GM13976 (cell line): ENCODE measurements around the gene CRNKL1.
A peak's percentile ranks its signal among the peaks of the same experiment; 100 is the strongest.

Experiments
- DNase-seq: peaks from one replicate; pipeline ENCODE4 v3.0.0; 2012; ENCODE audit warnings: low spot score
- in situ Hi-C: fragments of 300-500 bp; cut with MboI; formaldehyde crosslinking; loops from one replicate; pipeline ENCODE4 v1.12.0; 2022; ENCODE audit warnings: low sequenced_read_pairs, mixed read lengths, inconsistent platforms; ENCODE audit not compliant: unreplicated experiment
- TF ChIP-seq, protein P1 (sequence below): IDR thresholded peaks from 2 replicates; pipeline ENCODE4 v1.5.1; 2012; ENCODE audit warnings: borderline replicate concordance, mild to moderate bottlenecking; ENCODE audit not compliant: insufficient read depth; ENCODE audit errors: extremely low read depth, missing control alignments, control extremely low read depth

The CRNKL1 gene

DNA sequence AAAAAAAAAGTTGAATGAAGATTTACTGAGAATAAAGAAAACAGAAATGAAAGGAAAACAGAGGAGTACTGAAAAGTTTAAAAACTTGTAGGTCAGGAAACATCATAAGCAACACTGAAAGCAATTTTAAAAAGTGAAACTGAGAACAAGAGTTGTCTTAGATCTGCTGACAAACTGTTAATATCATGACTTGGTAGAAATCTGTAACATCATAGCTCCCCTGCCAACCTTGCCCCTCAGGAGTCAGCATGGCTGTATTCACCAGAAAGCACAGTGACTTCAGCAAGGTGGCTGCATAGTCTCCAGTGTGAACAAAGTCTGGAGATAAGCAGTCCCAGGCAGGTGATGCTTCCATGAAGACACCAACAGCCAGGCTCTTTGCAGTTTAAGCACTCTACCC lies 29.8 kb downstream of the CRNKL1 start:
- TF ChIP-seq, protein P1, sequence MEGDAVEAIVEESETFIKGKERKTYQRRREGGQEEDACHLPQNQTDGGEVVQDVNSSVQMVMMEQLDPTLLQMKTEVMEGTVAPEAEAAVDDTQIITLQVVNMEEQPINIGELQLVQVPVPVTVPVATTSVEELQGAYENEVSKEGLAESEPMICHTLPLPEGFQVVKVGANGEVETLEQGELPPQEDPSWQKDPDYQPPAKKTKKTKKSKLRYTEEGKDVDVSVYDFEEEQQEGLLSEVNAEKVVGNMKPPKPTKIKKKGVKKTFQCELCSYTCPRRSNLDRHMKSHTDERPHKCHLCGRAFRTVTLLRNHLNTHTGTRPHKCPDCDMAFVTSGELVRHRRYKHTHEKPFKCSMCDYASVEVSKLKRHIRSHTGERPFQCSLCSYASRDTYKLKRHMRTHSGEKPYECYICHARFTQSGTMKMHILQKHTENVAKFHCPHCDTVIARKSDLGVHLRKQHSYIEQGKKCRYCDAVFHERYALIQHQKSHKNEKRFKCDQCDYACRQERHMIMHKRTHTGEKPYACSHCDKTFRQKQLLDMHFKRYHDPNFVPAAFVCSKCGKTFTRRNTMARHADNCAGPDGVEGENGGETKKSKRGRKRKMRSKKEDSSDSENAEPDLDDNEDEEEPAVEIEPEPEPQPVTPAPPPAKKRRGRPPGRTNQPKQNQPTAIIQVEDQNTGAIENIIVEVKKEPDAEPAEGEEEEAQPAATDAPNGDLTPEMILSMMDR = no peak
- in situ Hi-C loops = no loop called here
- DNase-seq = peak; percentile 53

GRCh38 chr20:20021835-20022234 lies 30.4 kb downstream of the CRNKL1 start:
- no peak for DNase-seq
- in situ Hi-C loops = no loop called here
- TF ChIP-seq, protein P1 = no peak

DNA sequence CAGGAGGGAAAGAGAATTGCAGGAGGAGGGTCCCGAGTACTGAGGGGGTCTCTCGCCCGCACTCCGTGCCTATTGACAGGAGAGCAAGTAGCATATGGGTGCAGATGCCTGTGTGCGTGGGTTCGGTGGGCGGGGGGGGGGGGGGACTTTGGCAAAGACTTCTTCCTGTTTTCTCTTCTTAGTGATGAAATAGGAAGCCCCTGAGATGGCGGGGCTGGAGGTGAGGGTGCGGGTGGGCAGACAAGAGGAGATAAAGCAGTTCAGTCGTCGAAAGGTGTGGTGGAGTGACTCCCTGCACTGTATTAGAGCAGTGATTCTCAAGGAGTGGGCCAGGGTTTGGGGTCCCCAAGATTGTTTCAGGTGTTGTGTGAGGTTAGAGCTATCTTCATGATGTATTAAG lies 31.4 kb downstream of the CRNKL1 start:
- in situ Hi-C loops = no loop called here
- DNase-seq = no peak
- TF ChIP-seq, protein P1 = no peak

DNA sequence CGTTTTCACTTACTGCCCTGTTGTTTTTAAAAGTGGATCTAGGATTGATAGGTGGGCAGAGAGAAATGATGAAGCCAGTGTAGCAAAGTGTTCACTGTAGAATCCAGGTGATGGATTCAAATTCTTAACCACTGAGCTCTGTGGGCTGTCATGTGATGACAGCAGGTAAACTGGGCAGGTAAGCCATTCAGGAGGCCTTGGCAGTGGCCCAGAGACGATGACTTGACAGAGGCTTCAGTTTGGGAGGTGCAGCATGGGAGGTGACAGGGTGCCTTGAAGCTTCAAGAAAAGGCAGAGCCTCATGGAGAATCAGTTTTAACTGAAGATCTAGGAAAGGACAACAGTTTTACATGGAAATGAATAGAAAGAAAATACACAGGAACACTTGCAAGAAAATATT lies 33.1 kb downstream of the CRNKL1 start:
- no peak for DNase-seq
- in situ Hi-C loops = no loop called here
- TF ChIP-seq, protein P1 = no peak

DNA sequence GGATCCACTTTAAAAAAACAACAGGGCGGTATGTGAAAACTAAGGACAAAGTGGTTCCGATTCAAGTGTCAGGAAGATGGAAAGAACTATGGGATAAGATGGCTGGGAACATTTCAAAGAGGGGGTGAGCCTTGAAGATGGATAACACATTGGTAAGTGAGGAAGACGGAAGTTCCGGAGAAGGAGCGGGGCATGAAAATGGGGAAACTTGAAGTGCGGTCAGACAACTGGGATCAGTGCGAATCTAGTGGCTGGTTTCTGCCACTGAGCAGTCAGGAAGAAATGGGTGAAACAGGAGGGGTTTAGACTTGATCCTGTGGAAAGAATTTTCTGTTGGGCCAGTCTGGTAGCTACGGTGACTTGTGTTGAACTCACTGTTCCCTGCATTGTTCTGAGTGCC lies 33.9 kb downstream of the CRNKL1 start:
- no peak for DNase-seq
- TF ChIP-seq, protein P1 = no peak
- in situ Hi-C loops = no loop called here

DNA sequence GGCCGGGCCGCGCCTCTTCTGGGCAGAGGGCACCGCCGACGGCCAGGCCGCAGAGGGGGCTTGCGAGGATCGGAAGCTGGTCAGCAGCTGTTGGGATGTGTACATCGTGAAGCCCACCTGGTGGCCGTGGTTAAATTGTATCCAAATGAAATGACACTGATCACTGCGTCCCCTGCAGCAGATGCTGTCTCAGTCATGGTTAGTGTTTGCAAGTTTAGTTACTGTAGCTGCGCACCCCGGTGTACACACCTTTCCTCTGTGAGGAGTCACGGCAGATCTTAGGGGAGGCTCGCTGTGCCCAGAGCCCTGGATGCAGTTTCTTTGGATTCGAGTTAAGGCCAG lies 34.5 kb downstream of the CRNKL1 start:
- TF ChIP-seq, protein P1 = no peak
- in situ Hi-C loops = no loop called here
- no peak for DNase-seq
